Measurements from ENCODE around the gene RMP24. TPM values are rescaled to one million over a fixed set of nuclear protein-coding genes. Genes with fewer than 3 reads are reported as not detected.

The RMP24 gene

DNA sequence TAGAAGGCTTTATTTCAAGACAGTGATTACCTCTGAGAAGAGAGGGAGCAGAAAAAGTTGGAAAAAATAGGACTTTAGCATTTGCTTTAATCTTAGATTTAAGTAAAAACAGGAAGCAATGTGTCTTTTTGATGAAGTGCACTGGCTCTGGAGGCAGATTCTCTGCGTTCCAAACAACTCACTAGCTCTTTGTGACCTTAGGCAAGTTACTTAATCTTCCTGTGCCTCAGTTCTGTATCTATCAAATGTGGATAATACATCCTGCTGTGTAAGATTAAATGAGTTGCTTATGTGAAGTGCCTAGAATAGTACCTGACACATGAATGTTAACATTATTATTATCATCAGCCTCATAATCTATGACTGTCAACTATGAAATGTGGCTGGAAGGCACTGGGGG, 52.5 kb downstream of the RMP24 start:
- Histone ChIP-seq H3K4me1 (ENCODE audit: control insufficient read depth in 2 of 3, insufficient read depth in 2 of 3, low read depth in 1 of 3, low read length in 3 of 3) (no peaks in the 10 kb centered on the region), H3K27ac (ENCODE audit: low read depth in 2 of 2, low read length in 2 of 2) (no peak overlapping the region), H3K36me3 (ENCODE audit: control insufficient read depth in 2 of 3, insufficient read depth in 3 of 3, low read length in 3 of 3) (peaks cover 3 to 5% (median 3%) of the 10 kb centered on the region in 3 donors), H3K9me3 (ENCODE audit: control insufficient read depth in 2 of 3, insufficient read depth in 1 of 3, low read length in 3 of 3) (no peaks in the 10 kb centered on the region), H3K27me3 (ENCODE audit: control insufficient read depth, insufficient read depth, low read length) (no peaks in the 10 kb centered on the region), H3K9ac (ENCODE audit: low read length in 3 of 3) (no peak overlapping the region), H3K4me3 (ENCODE audit: low read length in 3 of 3) (no peak overlapping the region)
- TF ChIP-seq, protein P1, sequence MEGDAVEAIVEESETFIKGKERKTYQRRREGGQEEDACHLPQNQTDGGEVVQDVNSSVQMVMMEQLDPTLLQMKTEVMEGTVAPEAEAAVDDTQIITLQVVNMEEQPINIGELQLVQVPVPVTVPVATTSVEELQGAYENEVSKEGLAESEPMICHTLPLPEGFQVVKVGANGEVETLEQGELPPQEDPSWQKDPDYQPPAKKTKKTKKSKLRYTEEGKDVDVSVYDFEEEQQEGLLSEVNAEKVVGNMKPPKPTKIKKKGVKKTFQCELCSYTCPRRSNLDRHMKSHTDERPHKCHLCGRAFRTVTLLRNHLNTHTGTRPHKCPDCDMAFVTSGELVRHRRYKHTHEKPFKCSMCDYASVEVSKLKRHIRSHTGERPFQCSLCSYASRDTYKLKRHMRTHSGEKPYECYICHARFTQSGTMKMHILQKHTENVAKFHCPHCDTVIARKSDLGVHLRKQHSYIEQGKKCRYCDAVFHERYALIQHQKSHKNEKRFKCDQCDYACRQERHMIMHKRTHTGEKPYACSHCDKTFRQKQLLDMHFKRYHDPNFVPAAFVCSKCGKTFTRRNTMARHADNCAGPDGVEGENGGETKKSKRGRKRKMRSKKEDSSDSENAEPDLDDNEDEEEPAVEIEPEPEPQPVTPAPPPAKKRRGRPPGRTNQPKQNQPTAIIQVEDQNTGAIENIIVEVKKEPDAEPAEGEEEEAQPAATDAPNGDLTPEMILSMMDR (IDR thresholded peaks at IDR 0.05; ENCODE audit: borderline replicate concordance, extremely low read depth, insufficient read depth), result no peak
- intact Hi-C loops (cut with DNase I), result no loop called here
- DNase-seq, result peak in 2 of 5 donors; percentile 4 to 57
- no peak for FAIRE-seq

DNA sequence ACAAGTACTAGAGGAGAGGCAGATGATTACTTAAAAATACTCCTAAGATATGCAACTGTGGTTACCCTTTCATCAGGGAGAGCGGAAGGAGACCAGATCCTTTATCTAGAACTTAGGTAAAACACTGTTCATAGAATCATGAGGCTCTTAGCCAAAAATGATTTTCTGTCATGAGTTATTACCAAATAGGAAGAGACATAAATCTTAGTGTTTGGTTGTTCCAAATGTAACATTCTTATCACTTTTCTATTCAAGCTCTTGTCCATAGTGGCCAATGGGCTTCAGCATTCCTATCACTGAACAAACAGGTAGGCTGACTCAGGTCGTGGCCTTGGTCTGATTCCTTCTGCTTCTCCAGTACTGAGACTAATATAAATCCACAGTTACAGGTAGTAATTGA, 56.4 kb downstream of the RMP24 start:
- no peaks in the 10 kb centered on the region for H3K9me3 ChIP-seq (ENCODE audit: control insufficient read depth in 2 of 3, insufficient read depth in 1 of 3, low read length in 3 of 3)
- no peak overlapping the region for H3K4me3 ChIP-seq (ENCODE audit: low read length in 3 of 3)
- H3K4me1 ChIP-seq (ENCODE audit: control insufficient read depth in 2 of 3, insufficient read depth in 2 of 3, low read depth in 1 of 3, low read length in 3 of 3), result no peaks in the 10 kb centered on the region
- DNase-seq (no peak), FAIRE-seq (no peak)
- TF ChIP-seq, protein P1 (IDR thresholded peaks at IDR 0.05; ENCODE audit: borderline replicate concordance, extremely low read depth, insufficient read depth), result no peak
- intact Hi-C loops (cut with DNase I), result no loop called here
- no peak overlapping the region for H3K9ac ChIP-seq (ENCODE audit: low read length in 3 of 3)
- no peaks in the 10 kb centered on the region for H3K27me3 ChIP-seq (ENCODE audit: control insufficient read depth, insufficient read depth, low read length)
- peaks cover 3 to 6% (median 5%) of the 10 kb centered on the region in 3 donors for H3K36me3 ChIP-seq (ENCODE audit: control insufficient read depth in 2 of 3, insufficient read depth in 3 of 3, low read length in 3 of 3)
- H3K27ac ChIP-seq (ENCODE audit: low read depth in 2 of 2, low read length in 2 of 2), result no peak overlapping the region

Small RNA genes lying within 50 kb of the gene (microRNA-seq; reads per million reads assigned to microRNA genes)
- not detected for gene MIR3929

Other genes starting within 250 kb of the RMP24 start
- gene RPRD1A, start 94.9 kb downstream of the RMP24 start, total RNA-seq, result 42.4 TPM
- 25.9 TPM for gene RPRD1A, start 94.9 kb downstream of the RMP24 start, polyA plus RNA-seq (ENCODE audit: insufficient read depth, low read depth, low replicate concordance)
- 44.7 TPM for gene SLC39A6, start 156.7 kb downstream of the RMP24 start, total RNA-seq
- gene SLC39A6, start 156.7 kb downstream of the RMP24 start, polyA plus RNA-seq (ENCODE audit: insufficient read depth, low read depth, low replicate concordance), result 27.3 TPM
- 74.0 TPM for gene ELP2, start 157.2 kb downstream of the RMP24 start, total RNA-seq
- gene ELP2, start 157.2 kb downstream of the RMP24 start, polyA plus RNA-seq (ENCODE audit: insufficient read depth, low read depth, low replicate concordance), result 55.9 TPM
- 5.8 TPM for gene MOCOS, start 214.8 kb downstream of the RMP24 start, total RNA-seq
- 1.1 TPM for gene MOCOS, start 214.8 kb downstream of the RMP24 start, polyA plus RNA-seq (ENCODE audit: insufficient read depth, low read depth, low replicate concordance)